GM12873 (cell line): Measurements from ENCODE around the gene CFL1.

Experiments
- CTCF ChIP-seq: IDR thresholded peaks from 2 replicates; pipeline ENCODE4 v1.5.1; 2012; ENCODE audit warnings: low read depth, mild to moderate bottlenecking, moderate library complexity, low read length, control low read depth; ENCODE audit not compliant: insufficient read depth; ENCODE audit errors: missing control alignments

CFL1 gene

GRCh38 chr11:65870307-65870658, 12.3 kb upstream of the CFL1 start:
- TF ChIP-seq CTCF: no peak

- TF ChIP-seq CTCF: no peak
These were observed 11.8 kb upstream of the CFL1 start for GRCh38 chr11:65869643-65870306.

GRCh38 chr11:65868907-65869306, 10.9 kb upstream of the CFL1 start:
- TF ChIP-seq CTCF: no peak

GRCh38 chr11:65868076-65868667, 10.2 kb upstream of the CFL1 start:
- no peak for TF ChIP-seq CTCF

GRCh38 chr11:65867284-65868071, 9.5 kb upstream of the CFL1 start:
- TF ChIP-seq CTCF: no peak

- TF ChIP-seq CTCF: no peak
These were observed 8.7 kb upstream of the CFL1 start for GRCh38 chr11:65866509-65867283.
